SK-N-SH treated with all-trans-retinoic acid at 6 μM for 48 hours (cell line): ENCODE results near the gene FOXA1.
A peak's percentile ranks its signal among the peaks of the same experiment; 100 is the strongest.

Source experiments
- ATAC-seq: fragments of 200-7000 bp; cut with Tn5 transposase; 3 replicates; pipeline ENCODE4 v1.9.1; 2020; ENCODE audit warnings: mild to moderate bottlenecking, moderate library complexity
- ARNTL ChIP-seq: fragments of 450-650 bp; formaldehyde crosslinking; IDR thresholded peaks from 2 replicates; pipeline ENCODE4 v1.5.0; 2020; ENCODE audit warnings: low read depth, mild to moderate bottlenecking, moderate library complexity, borderline replicate concordance
- BACH2 ChIP-seq: fragments of 250-450 bp; sonication (Bioruptor Pico); IDR thresholded peaks from 2 replicates; pipeline ENCODE4 v1.9.0; 2021; ENCODE audit warnings: mild to moderate bottlenecking, borderline replicate concordance
- CSRNP3 ChIP-seq: fragments of 250-450 bp; sonication (Bioruptor Pico); IDR thresholded peaks from 2 replicates; pipeline ENCODE4 v1.5.1; 2021; ENCODE audit warnings: mild to moderate bottlenecking, moderate library complexity
- ESRRG ChIP-seq: fragments of 250-450 bp; sonication (Bioruptor Pico); IDR thresholded peaks from 2 replicates; pipeline ENCODE4 v1.6.1; 2021; ENCODE audit warnings: mild to moderate bottlenecking
- GLIS3 ChIP-seq: fragments of 250-450 bp; sonication (Bioruptor Pico); IDR thresholded peaks from 2 replicates; pipeline ENCODE4 v1.5.0; 2020; ENCODE audit warnings: mild to moderate bottlenecking, moderate library complexity
- ISL1 ChIP-seq: fragments of 250-450 bp; sonication (Bioruptor Pico); IDR thresholded peaks from 2 replicates; pipeline ENCODE4 v2.1.2; 2022; ENCODE audit warnings: mild to moderate bottlenecking, moderate library complexity
- PPARA ChIP-seq: fragments of 250-450 bp; sonication (Bioruptor Pico); IDR thresholded peaks from 2 replicates; pipeline ENCODE4 v1.5.0; 2020; ENCODE audit warnings: mild to moderate bottlenecking, borderline replicate concordance
- RARB ChIP-seq: fragments of 250-450 bp; sonication (Bioruptor Pico); IDR thresholded peaks from 2 replicates; pipeline ENCODE4 v1.8.0; 2021; ENCODE audit warnings: mild to moderate bottlenecking, moderate library complexity
- TOX ChIP-seq: fragments of 250-450 bp; sonication (Bioruptor Pico); IDR thresholded peaks from 2 replicates; pipeline ENCODE4 v1.8.0; 2021; ENCODE audit warnings: mild to moderate bottlenecking, moderate library complexity, borderline replicate concordance
- TSHZ2 ChIP-seq: fragments of 250-450 bp; sonication (Bioruptor Pico); IDR thresholded peaks from 2 replicates; pipeline ENCODE4 v1.5.0; 2020; ENCODE audit warnings: mild to moderate bottlenecking, moderate library complexity
- ZC3H10 ChIP-seq: fragments of 250-450 bp; sonication (Bioruptor Pico); IDR thresholded peaks from 2 replicates; pipeline ENCODE4 v1.5.1; 2021; ENCODE audit warnings: mild to moderate bottlenecking, moderate library complexity
- ZFP3 ChIP-seq: fragments of 250-450 bp; sonication (Bioruptor Pico); IDR thresholded peaks from 2 replicates; pipeline ENCODE4 v1.5.0; 2020; ENCODE audit warnings: mild to moderate bottlenecking, moderate library complexity
- ZNF565 ChIP-seq: fragments of 450-650 bp; formaldehyde crosslinking; conservative IDR thresholded peaks from 2 replicates; pipeline ENCODE4 v1.5.0; 2020; ENCODE audit warnings: low read depth, mild to moderate bottlenecking, moderate library complexity
- ZNF70 ChIP-seq: fragments of 450-650 bp; formaldehyde crosslinking; IDR thresholded peaks from 2 replicates; pipeline ENCODE4 v1.5.0; 2020; ENCODE audit warnings: mild to moderate bottlenecking, moderate library complexity
- ZNF8 ChIP-seq: fragments of 450-650 bp; formaldehyde crosslinking; IDR thresholded peaks from 2 replicates; pipeline ENCODE4 v1.5.0; 2020; ENCODE audit warnings: mild to moderate bottlenecking, moderate library complexity
- TF ChIP-seq, protein P1 (sequence below): fragments of 250-450 bp; sonication (Bioruptor Pico); IDR thresholded peaks from 2 replicates; pipeline ENCODE4 v1.5.1; 2020; ENCODE audit warnings: low read depth, mild to moderate bottlenecking, moderate library complexity
- TF ChIP-seq, protein P2 (sequence below): fragments of 250-450 bp; sonication (Bioruptor Pico); IDR thresholded peaks from 2 replicates; pipeline ENCODE4 v1.8.0; 2021; ENCODE audit warnings: low read depth, mild to moderate bottlenecking, moderate library complexity, borderline replicate concordance
- TF ChIP-seq, protein P3 (sequence below): fragments of 250-450 bp; sonication (Bioruptor Pico); IDR thresholded peaks from 2 replicates; pipeline ENCODE4 v1.8.0; 2020; ENCODE audit warnings: mild to moderate bottlenecking, moderate library complexity, borderline replicate concordance

The FOXA1 gene

GRCh38 chr14:37598747-37599506 lies 3.9 kb upstream of the FOXA1 start (continued):
- TF ChIP-seq, protein P1, sequence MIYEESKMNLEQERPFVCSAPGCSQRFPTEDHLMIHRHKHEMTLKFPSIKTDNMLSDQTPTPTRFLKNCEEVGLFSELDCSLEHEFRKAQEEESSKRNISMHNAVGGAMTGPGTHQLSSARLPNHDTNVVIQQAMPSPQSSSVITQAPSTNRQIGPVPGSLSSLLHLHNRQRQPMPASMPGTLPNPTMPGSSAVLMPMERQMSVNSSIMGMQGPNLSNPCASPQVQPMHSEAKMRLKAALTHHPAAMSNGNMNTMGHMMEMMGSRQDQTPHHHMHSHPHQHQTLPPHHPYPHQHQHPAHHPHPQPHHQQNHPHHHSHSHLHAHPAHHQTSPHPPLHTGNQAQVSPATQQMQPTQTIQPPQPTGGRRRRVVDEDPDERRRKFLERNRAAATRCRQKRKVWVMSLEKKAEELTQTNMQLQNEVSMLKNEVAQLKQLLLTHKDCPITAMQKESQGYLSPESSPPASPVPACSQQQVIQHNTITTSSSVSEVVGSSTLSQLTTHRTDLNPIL (CRISPR knock-in tag), result no peak
- TF ChIP-seq, all 23 proteins: peak for 0

DNA sequence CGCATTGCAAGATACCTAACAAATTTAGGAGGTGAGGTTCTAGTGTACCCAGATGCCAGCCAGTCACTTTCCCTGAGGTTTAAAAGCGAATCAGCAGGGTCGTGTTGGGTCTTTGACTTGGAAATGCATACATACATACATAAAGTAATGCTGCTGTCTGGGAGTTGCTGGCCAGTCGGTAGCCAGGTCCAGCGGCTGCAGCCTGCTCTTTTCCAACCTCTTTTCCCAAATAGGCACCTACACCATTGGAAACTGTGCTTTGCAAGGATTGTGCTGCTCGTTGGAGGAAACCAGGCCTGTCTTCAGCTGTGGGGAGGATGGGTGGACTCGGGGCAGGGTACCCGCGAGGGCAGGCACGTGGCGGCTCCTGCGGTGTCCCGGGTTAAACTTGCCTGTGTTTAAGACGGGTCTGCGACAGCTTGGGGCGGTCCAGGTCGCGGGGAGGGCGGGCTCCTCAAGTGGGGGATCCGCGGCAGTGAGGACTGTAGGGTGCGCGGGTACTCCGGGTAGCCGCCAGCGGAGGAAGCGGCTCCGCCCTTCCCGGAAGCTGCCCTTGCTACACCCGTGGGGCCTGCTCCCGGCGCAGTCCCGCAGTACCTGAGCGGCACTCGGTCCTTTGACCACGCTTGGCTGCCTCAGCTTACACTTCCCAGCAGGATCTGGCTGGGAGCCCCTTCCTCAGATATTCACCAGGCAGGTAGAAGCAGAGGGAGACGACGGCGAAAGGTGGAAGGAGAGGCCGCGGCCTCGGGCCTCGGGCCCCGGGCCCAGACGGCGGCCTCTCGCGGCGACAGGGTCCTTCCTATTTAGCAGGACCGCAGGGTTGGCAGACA lies 3.1 kb upstream of the FOXA1 start:
- TF ChIP-seq BACH2 (CRISPR knock-in tag) (no peak), GLIS3 (CRISPR knock-in tag) (no peak), PPARA (CRISPR knock-in tag) (no peak), ARNTL (CRISPR knock-in tag) (no peak), ZFP3 (CRISPR knock-in tag) (no peak), ISL1 (CRISPR knock-in tag) (no peak), TSHZ2 (CRISPR knock-in tag) (no peak), RARB (CRISPR knock-in tag) (no peak), ZNF8 (no peak), ESRRG (CRISPR knock-in tag) (no peak), ZNF70 (CRISPR knock-in tag) (no peak), CSRNP3 (CRISPR knock-in tag) (no peak), ZC3H10 (CRISPR knock-in tag) (no peak), ZNF565 (CRISPR knock-in tag) (no peak), TOX (CRISPR knock-in tag) (no peak)
- TF ChIP-seq, protein P2, sequence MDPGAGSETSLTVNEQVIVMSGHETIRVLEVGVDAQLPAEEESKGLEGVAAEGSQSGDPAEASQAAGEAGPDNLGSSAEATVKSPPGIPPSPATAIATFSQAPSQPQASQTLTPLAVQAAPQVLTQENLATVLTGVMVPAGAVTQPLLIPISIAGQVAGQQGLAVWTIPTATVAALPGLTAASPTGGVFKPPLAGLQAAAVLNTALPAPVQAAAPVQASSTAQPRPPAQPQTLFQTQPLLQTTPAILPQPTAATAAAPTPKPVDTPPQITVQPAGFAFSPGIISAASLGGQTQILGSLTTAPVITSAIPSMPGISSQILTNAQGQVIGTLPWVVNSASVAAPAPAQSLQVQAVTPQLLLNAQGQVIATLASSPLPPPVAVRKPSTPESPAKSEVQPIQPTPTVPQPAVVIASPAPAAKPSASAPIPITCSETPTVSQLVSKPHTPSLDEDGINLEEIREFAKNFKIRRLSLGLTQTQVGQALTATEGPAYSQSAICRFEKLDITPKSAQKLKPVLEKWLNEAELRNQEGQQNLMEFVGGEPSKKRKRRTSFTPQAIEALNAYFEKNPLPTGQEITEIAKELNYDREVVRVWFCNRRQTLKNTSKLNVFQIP (CRISPR knock-in tag), result no peak
- ATAC-seq, result no peak

- 0 out of 3 replicates have a peak, but pooled peaks have one; percentile 20 for ATAC-seq
- TF ChIP-seq ARNTL (CRISPR knock-in tag) (no peak), ISL1 (CRISPR knock-in tag) (no peak)
- TF ChIP-seq, protein P3, sequence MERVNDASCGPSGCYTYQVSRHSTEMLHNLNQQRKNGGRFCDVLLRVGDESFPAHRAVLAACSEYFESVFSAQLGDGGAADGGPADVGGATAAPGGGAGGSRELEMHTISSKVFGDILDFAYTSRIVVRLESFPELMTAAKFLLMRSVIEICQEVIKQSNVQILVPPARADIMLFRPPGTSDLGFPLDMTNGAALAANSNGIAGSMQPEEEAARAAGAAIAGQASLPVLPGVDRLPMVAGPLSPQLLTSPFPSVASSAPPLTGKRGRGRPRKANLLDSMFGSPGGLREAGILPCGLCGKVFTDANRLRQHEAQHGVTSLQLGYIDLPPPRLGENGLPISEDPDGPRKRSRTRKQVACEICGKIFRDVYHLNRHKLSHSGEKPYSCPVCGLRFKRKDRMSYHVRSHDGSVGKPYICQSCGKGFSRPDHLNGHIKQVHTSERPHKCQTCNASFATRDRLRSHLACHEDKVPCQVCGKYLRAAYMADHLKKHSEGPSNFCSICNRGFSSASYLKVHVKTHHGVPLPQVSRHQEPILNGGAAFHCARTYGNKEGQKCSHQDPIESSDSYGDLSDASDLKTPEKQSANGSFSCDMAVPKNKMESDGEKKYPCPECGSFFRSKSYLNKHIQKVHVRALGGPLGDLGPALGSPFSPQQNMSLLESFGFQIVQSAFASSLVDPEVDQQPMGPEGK, result no peak
Measured at GRCh38 chr14:37597538-37597913, 2.5 kb upstream of the FOXA1 start.
